ENCODE data around the gene INPP4B.

GRCh38 chr4:142243255-142243654 is 602.8 kb downstream of the INPP4B start:
- TF ChIP-seq CTCF (IDR thresholded peaks at IDR 0.05) (no peak), POLR2A (IDR thresholded peaks at IDR 0.05) (no peak)

Data from testis (tissue), 2 donors.